HFFc6 (cell line): ENCODE results near the gene AFF2. TPM values are rescaled to one million over a fixed set of nuclear protein-coding genes. Genes with fewer than 3 reads are reported as not detected.

Source experiments
- DNase-seq: peaks from one replicate; pipeline ENCODE4 v3.0.0-alpha.2; 2018
- H3K27ac Mint-ChIP-seq: 2 replicates; pipeline ENCODE4 v1.8.0; 2020; ENCODE audit warnings: mild to moderate bottlenecking, mixed read lengths
- H3K27me3 Mint-ChIP-seq: 2 replicates; pipeline ENCODE4 v1.8.0; 2021; ENCODE audit warnings: mild to moderate bottlenecking, moderate library complexity, mixed read lengths; ENCODE audit not compliant: insufficient read depth
- H3K36me3 Mint-ChIP-seq: 2 replicates; pipeline ENCODE4 v1.8.0; 2021; ENCODE audit warnings: low read depth, mixed read lengths
- H3K4me1 Mint-ChIP-seq: 2 replicates; pipeline ENCODE4 v1.8.0; 2020; ENCODE audit warnings: low read depth, mixed read lengths
- H3K4me3 Mint-ChIP-seq: 2 replicates; pipeline ENCODE4 v1.8.0; 2020; ENCODE audit warnings: mild to moderate bottlenecking, moderate library complexity, mixed read lengths
- H3K9me3 Mint-ChIP-seq: 2 replicates; pipeline ENCODE4 v1.8.0; 2020; ENCODE audit warnings: mild to moderate bottlenecking, mixed read lengths
- CTCF ChIP-seq: fragments of 200-600 bp; sonication (generic); IDR thresholded peaks from 2 replicates; pipeline ENCODE4 v1.5.0; 2021; ENCODE audit warnings: antibody characterized with exemption, mild to moderate bottlenecking
- total RNA-seq, 6 experiments: library from RNA; stranded (reverse); fragmentation: NEBNext Ultra II Directional; extraction: Animal tissue kit (Norgen Biotek cat#: 25700); gene quantifications; 2 replicates in 1 of 6; 3 replicates in 5 of 6; pipeline ENCODE4 v1.2.3, GENCODE V29; 2021

Gene AFF2
- total RNA-seq, 6 experiments from 2014 or later = not detected

DNA sequence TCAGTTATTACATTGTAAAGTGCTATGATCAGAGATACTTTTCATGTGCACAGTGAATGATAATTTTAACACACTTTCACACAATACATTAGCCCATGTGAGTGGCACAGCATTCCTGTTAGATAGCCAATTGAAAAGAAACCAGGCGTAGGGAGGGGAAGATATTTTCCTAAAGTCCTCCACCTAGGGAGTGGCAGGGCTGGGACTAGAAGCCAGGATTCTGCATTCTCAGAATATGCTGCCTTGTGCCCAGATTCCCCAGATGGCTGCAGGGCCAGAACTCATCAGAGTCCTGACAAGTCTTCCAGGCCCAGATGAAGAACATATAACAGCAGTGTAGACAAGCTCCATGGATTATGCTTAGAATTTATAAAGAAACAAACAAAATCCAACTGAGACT lies 350.2 kb downstream of the AFF2 start:
- no peak for TF ChIP-seq CTCF
- DNase-seq = no peak
- H3K4me3 Mint-ChIP-seq = no peak overlapping the region
- no peaks in the 10 kb centered on the region for H3K36me3 Mint-ChIP-seq
- H3K27ac Mint-ChIP-seq = no peak overlapping the region
- no peaks in the 10 kb centered on the region; the same call in 1 of the 2 replicates for H3K9me3 Mint-ChIP-seq
- no peaks in the 10 kb centered on the region for H3K4me1 Mint-ChIP-seq
- no peaks in the 10 kb centered on the region for H3K27me3 Mint-ChIP-seq

DNA sequence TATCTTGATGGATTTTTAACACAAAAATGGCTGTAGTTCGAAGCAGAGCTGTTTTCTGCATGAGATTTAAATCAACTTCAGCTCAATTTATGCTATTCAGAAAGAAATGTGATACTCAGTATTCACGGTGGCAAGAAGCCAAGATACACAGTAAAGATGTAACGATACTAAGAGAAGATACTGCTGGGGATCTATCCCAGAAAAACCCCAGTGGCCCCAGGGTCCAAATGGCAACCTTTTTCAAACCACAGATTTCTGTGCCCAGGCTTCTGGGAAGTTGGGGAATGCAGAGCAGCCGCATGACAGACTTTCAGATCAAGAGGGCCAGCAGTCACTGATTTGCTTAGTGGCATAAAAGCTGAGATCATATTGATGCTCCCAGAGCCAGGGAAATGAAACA lies 353.9 kb downstream of the AFF2 start:
- no peaks in the 10 kb centered on the region for H3K36me3 Mint-ChIP-seq
- no peaks in the 10 kb centered on the region for H3K4me1 Mint-ChIP-seq
- no peak for DNase-seq
- H3K4me3 Mint-ChIP-seq = no peak overlapping the region
- H3K27me3 Mint-ChIP-seq = no peaks in the 10 kb centered on the region
- no peak for TF ChIP-seq CTCF
- H3K9me3 Mint-ChIP-seq = no peaks in the 10 kb centered on the region; the same call in 1 of the 2 replicates
- H3K27ac Mint-ChIP-seq = no peak overlapping the region

DNA sequence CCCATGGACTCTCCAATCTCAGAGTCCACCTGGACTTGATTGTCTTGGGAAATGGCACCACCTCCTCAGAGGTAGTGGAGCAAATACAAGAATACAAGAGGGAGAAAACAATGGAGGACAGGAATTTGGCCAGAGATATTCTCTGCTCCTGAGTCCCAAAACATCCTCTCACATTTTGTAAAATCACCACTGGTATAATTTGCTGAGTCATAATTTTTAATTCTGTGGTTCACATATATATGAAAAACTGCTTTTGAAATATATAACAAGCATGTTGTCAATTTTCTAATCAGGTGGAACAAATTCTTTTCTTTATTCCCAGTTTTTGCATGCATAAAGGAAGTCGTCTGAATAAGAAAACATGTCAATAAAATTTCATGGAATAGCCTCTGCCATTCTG lies 356.1 kb downstream of the AFF2 start:
- H3K4me3 Mint-ChIP-seq = no peak overlapping the region
- H3K4me1 Mint-ChIP-seq = no peaks in the 10 kb centered on the region
- H3K27me3 Mint-ChIP-seq = no peaks in the 10 kb centered on the region
- H3K27ac Mint-ChIP-seq = no peak overlapping the region
- H3K36me3 Mint-ChIP-seq = no peaks in the 10 kb centered on the region
- no peak for DNase-seq
- H3K9me3 Mint-ChIP-seq = no peaks in the 10 kb centered on the region
- TF ChIP-seq CTCF = no peak

DNA sequence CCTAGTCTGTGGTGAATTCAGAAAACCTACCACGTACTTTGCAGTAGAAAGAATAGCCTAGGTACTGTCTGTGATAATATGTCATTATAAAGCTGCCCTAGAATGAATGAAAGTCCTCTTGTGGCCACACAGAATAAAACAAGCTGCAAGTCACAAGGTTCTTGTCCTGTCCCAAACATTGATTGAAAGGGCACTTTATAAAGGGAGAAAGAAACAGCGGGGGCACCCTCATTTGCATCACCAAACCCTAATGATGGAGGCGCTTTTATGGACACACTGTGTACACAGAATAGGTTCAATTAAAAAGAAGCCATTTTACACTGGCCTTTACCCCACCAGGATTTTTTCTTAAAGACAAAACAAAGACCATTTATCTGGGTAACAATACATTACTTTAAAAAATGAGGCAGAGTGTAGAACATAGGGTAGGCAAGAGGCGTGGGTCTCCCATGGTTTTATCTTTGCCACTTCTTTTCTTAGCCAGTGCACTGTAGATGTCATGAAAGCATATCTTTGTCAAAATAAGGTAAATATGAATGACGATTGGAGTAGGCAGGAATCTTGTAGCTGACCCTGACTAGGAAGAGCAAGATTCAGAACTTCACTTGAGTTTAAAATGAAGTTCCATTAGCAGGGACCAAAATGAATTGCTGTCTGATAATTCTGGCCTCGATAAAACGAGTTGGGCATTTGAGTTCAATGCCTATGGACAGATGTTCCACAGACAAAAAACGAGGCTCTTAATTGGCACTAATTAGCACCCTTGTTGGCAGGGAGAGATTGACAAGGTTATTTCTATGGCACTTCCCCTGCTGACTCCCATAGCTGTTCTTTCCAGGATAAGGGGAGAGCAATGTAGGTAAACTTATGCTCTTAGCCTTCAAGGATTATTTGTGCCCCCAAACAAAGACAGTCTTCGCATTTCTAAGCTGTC lies 365.1 kb downstream of the AFF2 start:
- H3K4me3 Mint-ChIP-seq = no peak overlapping the region

GRCh38 chrX:148867596-148867995 lies 367.2 kb downstream of the AFF2 start:
- Mint-ChIP-seq H3K36me3 (no peaks in the 10 kb centered on the region), H3K27me3 (no peaks in the 10 kb centered on the region; the same call in 1 of the 2 replicates), H3K4me1 (no peaks in the 10 kb centered on the region), H3K4me3 (no peak overlapping the region), H3K9me3 (peaks cover 7% of the 10 kb centered on the region; the same call in 1 of the 2 replicates), H3K27ac (no peak overlapping the region)
- TF ChIP-seq CTCF = no peak
- no peak for DNase-seq

More for the DNA sequence above, 365.1 kb downstream of the AFF2 start:
- no peaks in the 10 kb centered on the region for H3K4me1 Mint-ChIP-seq
- no peaks in the 10 kb centered on the region for H3K36me3 Mint-ChIP-seq
- H3K27me3 Mint-ChIP-seq = no peaks in the 10 kb centered on the region
- no peak overlapping the region for H3K27ac Mint-ChIP-seq
- DNase-seq = no peak
- no peak for TF ChIP-seq CTCF
- H3K9me3 Mint-ChIP-seq = peaks cover 2% of the 10 kb centered on the region; the same call in 1 of the 2 replicates
